Right lung (tissue), 5 donors: ENCODE data around the gene SPDYE6. TPM values are rescaled to one million over a fixed set of nuclear protein-coding genes. Genes with fewer than 3 reads are reported as not detected.

Experiments used
- polyA plus RNA-seq, 5 donors: library from polyadenylated mRNA; unstranded; fragments of 120-200 nt; gene quantifications; one replicate each; pipeline versions ENCODE4 v1.2.1 to v1.2.3, GENCODE V29; 2013; ENCODE audit warnings: inconsistent platforms in 1 of 5, low replicate concordance in 1 of 5; ENCODE audit not compliant: insufficient read length in 5 of 5, insufficient read depth in 1 of 5

The SPDYE6 gene
- polyA plus RNA-seq, 5 donors = 2.0 to 8.6 (median 3.2) TPM

Other genes starting within 250 kb of the SPDYE6 start
- gene SH2B2, start 69.6 kb downstream of the SPDYE6 start, polyA plus RNA-seq = 1 to 10 TPM; 2.4 to 6.3 (median 2.6) TPM
- gene PRKRIP1, start 39.9 kb upstream of the SPDYE6 start, polyA plus RNA-seq = 10 to 100 TPM; 38.1 to 44.9 (median 42.2) TPM
- 10 to 100 TPM in 3 of 5 donors, 1 to 10 TPM in 2; 9.5 to 21.5 (median 10.5) TPM for gene ORAI2, start 77.1 kb upstream of the SPDYE6 start, polyA plus RNA-seq
- 10 to 100 TPM in 4 of 5 donors, 1 to 10 TPM in 1; 9.2 to 15.1 (median 11.5) TPM for gene ALKBH4, start 108.4 kb upstream of the SPDYE6 start, polyA plus RNA-seq
- gene LRWD1, start 108.5 kb upstream of the SPDYE6 start, polyA plus RNA-seq = 10 to 100 TPM; 11.6 to 24.6 (median 16.4) TPM
- gene POLR2J, start 122.5 kb upstream of the SPDYE6 start, polyA plus RNA-seq = 10 to 100 TPM; 22.2 to 38.5 (median 27.3) TPM
- gene RASA4B, start 161.3 kb upstream of the SPDYE6 start, polyA plus RNA-seq = 10 to 100 TPM in 1 of 5 donors, 1 to 10 TPM in 4; 2.4 to 12.2 (median 5.5) TPM
- 10 to 100 TPM; 12.7 to 19.7 (median 16.6) TPM for gene UPK3BL2, start 187.3 kb upstream of the SPDYE6 start, polyA plus RNA-seq
- gene SPDYE2, start 194.8 kb upstream of the SPDYE6 start, polyA plus RNA-seq = 10 to 100 TPM in 1 of 5 donors, 1 to 10 TPM in 4; 2.9 to 14.3 (median 9.7) TPM
- gene POLR2J3, start 216.1 kb upstream of the SPDYE6 start, polyA plus RNA-seq = 100 to 1,000 TPM in 2 of 5 donors, 10 to 100 TPM in 3; 72.1 to 109 (median 94.3) TPM